HG02798 (cell line): ENCODE results near the gene TOX2.
A peak's percentile ranks its signal among the peaks of the same experiment; 100 is the strongest.

Experiments used
- ATAC-seq: cut with Tn5 transposase; IDR thresholded peaks from one replicate; pipeline ENCODE4 v1.9.1; 2021; ENCODE audit warnings: mild to moderate bottlenecking; ENCODE audit not compliant: unreplicated experiment, poor library complexity

The TOX2 gene

GRCh38 chr20:43994486-43995100 lies 79.9 kb downstream of the TOX2 start:
- no peak for ATAC-seq

DNA sequence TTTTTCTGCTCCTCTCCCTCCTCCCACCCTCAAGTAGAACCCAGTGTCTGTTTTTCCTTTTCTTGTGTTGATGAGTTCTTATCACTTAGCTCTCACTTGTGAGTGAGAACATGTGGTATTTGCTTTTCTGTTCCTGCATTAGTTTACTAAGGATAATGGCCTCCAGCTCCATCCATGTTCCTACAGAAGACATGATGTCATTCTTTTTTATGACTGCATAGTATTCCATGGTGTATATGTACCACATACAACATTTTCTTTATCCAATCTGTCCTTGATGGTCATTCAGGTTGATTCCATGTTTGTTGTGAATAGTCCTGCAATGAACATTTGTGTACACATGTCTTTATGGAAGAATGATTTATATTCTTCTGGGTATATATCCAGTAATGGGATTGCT lies 81.0 kb downstream of the TOX2 start:
- no peak for ATAC-seq

DNA sequence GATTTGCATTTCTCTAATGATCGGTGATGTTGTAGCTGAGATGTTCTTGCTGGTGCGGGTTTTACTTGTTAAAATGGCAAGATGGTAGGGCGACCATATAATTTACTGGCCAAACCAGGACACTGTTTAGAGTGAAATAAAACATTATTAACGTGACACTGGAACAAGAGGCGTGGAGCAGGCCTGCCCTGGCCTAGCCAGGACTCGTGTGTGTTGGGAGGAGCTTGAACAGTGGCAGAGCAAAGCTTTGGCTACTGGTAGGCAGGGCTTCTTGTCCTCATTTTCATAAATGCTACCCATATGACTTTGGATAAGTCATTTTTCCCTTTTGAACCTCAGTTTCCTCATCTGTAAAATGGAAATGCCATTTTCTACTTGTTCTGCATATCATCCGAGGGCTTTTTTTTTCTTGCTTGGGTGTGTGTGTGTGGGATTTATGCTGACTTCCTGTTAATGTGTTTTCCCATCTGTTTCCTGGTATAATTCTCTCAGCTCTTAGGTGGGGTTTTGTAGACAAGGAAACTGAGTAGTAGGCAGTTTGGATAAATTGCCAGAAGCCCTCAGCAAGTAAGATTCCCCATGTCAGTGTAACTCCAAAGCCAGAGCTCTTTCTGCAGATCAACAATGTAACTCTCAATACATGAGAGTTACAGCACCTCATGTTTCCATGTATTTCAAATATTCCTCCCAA lies 81.7 kb downstream of the TOX2 start:
- ATAC-seq: no peak

DNA sequence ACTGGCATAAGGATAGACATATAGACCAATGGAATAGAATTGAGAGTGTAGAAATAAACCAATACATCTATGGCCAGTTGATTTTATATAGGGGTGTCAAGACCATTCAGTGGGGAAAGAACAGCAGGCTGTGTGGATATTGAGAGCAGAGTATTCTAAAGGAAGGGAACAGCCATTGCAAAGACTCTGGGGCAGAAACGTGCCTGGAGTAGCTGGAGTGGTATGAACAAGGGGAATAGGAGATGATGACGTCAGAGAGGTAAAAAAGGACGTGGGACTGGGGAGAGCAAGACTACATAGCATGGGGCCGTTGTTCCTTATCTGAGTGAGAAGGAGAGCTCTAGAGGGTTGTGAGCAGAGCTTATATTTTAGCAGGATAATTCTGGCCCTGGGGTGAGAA lies 85.2 kb downstream of the TOX2 start:
- no peak for ATAC-seq

DNA sequence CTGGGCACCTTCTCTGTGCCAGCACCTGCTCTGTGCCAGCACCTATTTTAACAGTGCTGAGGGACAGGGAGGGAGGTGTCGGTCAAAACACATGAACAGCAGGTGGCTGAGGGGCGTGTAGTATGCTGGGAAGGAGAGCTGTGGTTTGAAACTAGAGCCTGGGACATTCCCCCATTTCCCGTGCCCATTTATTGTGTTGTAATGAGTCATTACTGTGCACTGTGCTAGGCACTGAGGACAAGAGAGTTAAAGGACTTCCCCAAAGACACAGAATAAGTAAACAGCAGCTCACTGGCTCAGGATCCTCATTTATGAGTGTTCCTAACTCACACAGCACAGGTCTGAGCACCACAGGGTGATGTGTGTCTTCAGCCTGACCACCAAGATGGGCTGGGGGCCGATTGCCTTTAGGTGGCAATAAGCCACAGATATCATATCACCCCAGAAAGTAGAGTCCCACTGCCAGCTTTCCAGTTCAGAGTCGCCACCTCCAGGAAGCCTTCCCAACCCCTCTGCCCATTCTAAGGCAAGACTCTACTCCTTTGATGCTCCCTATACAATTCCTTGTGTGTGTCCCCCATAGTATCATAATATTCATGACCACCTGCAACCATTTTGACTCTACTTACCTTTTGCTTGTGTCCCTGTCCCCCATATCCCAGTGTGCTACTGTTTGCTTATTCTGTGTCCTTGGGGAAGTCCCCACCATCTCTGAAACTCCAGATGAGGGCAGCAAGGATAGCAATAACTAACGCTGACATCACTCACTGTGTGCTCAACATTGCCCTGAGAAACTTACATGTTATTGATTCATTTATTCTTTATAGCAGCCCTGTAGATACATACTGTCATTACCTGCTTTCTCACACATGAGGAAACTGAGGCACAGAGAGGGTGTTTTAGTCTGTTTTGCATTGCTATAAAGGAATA lies 87.3 kb downstream of the TOX2 start:
- ATAC-seq: peak; percentile 78

DNA sequence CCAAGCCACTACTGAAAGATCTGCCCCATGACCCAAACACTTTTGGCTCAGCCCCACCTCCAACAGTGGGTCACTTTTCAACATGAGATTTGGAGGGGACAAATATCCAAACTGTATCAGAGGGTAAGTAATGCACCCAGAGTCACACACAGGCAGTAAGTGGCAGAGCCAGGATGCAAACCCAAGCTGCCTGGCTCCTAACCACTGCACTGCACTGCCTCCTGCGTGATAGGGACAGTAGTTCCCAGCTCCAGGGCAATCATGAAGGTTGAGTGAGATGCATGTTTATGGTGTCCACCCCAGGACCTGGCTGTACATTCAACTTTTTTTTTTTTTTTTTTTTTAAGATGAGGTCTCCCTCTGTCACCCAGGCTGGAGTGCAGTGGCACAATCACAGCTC lies 88.2 kb downstream of the TOX2 start:
- ATAC-seq: no peak

DNA sequence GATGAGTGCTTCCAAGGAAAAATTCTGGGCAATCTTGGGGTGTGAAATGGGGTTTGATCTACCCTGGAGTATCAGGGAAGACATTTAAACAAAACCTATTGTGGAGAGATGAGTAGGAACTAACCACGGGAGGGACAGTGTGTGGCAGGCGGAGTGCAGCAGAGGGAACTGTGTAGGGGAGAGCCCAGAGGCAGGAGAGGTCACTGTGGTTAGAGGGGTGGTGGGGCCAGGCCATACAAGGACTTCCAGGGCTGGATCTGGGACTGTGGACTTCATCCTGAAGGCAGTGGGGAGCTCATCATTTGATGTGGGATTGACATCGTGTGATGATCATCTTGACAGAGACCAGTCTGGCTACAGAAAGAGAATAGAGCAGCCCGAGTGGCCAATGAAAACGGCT lies 89.0 kb downstream of the TOX2 start:
- ATAC-seq: no peak

DNA sequence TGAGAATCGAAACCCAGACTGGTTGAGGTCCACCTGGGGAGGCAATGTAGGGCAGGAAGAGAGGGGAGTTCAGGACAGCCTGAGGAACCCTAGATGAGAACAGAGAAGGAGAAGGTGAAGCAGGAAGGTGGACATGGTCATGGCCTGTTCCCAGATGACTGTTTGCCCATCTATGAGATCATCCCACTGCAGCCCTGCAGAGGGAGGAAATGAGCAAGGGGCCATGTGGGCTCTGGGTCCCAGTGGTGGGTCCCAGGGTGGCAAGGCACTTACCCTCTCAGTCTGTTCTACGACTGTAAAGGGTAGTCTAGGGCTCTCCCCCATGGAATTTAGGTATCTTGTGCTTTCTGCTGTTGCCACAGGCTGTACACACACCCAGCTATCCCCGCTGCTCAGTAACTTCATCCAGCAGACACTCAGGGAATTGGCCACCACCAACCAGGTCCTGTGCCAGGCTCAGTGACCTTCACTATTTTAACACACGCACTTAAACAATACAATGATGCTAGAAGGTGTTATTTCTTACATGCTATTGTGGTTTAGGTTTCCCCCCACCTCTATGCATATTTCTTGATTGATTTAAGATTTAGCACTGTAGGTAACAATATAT lies 89.8 kb downstream of the TOX2 start:
- ATAC-seq: no peak

GRCh38 chr20:44005661-44006060 lies 91.0 kb downstream of the TOX2 start:
- ATAC-seq: no peak

- no peak for ATAC-seq
Observed at GRCh38 chr20:44006126-44006525, 91.5 kb downstream of the TOX2 start.

- ATAC-seq: no peak
Observed at GRCh38 chr20:44006578-44006977, 91.9 kb downstream of the TOX2 start.

DNA sequence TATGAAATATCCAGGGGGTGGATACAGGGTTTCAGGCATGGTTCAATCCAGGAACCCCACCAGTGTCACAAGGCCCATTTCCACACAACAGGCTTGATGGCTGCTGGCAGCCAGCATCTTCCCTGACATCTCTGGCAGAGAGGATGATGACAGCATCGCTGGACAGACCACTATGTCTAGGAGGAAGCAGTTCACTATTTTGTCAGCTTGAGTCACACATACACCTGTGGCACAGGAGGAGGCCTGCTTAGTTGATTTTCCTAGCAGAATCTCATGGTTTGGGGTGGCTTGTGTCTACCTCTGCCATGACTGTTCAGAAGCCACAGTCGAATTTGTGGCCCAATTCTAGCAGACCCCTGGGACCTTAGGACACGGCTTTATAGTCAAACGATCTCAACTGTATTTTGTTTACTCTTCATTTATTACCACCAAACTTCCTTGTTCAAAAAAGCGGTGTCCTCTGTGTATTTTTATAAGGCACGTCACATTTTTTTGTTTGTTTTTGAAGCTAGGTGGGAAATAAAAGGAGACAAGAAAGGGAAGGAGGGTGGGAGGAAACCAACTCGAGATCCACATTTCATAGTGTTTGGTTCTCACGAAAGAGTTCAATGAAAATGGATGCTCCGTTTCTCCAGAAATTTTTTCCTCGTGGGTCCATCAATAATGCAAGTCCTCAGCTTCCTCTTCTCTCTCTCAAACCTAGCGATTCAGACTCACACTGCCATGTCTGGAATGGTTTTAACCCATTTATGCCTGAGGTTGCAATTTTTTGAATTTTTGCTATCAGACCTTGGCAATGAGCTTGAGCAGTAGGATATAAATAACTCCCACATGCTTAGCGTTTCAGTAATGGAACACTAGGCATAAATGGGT lies 94.4 kb downstream of the TOX2 start:
- no peak for ATAC-seq

- no peak for ATAC-seq
Observed at GRCh38 chr20:44009679-44009992, 95.0 kb downstream of the TOX2 start.

DNA sequence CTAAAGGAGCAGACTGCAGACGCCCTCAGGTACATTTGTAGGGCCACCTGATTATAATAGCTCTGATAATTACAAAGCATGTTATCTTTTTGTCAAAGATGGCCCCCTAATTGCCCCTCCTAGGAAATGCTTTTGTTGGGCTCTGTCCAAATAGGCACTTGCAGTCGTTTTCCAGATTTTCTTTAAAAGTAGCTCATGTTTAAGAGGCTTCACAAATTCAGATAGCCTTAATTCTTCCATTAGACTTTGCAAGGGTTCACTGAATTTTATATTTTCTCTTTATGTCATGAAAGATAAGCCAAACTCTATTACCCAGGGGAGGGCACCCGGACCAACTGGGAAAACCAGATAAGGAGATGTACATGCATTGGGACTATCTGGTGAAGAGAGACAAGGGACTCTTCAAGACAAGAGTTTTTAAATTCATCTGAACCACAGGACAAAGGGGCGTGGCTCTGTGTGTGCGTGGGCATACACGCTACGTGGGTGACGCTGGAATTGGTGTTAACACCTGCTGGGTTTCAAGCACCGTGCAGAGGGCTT lies 95.6 kb downstream of the TOX2 start:
- ATAC-seq: no peak

DNA sequence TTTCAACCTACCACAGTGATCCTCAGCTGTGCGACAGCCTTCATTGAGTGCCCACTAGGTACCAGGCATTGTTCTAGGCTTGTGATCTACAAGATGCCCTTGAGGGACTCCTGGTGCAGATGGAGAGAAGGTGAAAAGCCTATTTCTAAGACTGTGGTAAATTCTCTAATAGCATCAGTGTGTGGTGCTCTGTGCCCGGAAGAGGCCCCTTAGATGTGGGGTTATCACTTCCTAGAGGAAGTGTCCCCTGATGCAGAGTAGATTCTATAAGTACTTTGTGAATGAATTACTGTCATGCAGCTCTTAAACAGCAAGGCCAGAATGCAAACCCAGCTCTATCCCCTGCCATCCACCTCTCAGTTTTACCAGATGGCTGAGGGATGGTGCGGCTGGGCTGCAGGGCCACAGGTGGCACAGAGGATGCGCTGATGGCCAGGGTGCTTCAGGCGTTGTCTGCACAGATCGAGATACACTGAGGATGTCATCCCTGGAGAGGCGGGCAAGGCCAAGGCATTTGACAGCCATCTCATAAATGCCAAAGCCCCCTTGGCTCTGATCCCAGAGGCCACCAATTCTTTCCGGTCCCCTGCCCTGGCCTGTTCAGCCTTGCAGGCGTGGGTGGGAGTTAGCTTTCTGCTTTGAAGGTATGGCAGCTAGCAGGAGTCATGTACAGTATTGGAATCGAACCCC lies 96.7 kb downstream of the TOX2 start:
- no peak for ATAC-seq

DNA sequence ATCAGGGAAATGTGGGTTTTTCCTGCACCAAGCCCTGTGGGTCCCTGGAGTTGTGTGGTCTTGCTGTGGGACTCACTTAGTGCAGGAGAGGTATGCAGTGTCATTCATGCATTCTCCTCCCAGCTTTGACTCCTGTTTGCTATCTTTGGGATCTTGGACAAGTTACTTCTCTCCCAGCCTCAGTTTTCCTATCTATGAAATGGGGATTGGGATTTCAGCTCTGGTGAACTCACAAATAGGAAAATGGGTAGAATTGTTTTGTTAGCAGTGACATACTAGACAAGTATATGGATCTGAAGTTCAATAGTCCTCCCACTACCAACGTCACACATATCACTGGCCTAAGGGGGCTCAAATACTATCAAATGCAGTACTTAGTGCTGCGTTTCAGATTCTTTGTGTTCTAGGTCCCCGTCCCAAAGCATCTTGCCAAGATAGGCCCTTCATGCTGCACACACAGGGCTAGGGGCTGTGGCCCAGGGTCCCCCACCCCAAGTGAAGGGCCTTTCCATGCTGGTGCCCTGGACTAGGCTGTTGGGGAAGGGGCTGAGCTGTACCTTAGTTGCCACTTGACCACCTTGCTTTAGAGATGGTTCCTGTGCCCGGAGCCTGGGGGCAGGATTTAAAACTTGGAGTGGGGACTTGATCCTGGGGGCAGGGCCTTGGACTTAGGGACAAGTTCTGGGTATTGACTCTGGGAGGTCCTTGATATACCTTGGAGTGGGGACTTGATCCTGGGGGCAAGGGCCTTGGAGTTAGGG lies 98.0 kb downstream of the TOX2 start:
- ATAC-seq: no peak

DNA sequence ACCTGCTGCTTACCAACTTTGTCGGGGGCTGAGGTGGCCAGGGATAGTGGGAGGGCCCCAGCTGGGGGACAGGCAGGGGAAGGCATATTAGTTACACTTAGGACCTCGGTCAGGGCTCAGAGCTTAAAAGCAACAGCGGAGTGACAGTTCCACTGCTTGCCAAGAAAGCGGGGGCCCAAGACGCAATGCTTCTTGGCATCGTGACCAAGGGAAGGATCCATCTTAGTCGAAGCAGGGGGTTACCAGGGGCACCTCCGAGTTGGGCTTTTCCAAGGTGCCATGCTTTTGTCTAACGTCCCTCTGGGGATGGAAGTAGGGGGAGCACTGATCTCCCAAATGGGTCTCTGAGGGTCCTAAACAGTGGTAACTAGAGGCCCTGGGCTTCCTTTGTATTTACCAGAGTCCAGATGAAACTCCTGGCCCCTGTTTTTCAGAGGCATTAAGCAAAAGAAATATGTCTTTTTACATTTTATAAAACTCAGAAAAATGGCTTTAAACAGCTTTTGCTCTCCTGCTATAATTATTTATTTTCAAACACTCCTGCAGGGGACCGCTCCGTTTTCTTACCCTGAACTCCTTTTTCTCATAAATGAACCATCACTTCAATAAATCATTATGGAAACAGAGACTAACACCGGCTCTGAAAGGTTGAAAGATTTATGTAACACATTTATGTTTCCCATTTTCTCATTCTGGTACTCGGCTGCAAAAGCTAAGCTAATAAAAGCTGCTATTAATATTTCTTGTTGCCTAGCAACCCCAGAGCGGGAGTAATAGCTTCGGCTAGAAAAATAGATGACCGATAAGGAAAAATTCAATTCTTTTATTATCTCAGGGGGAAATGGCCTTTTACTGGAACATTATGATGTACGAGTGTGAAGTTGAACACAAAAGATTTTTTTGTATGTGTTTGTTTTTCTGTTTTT lies 100.4 kb downstream of the TOX2 start:
- ATAC-seq: no peak

DNA sequence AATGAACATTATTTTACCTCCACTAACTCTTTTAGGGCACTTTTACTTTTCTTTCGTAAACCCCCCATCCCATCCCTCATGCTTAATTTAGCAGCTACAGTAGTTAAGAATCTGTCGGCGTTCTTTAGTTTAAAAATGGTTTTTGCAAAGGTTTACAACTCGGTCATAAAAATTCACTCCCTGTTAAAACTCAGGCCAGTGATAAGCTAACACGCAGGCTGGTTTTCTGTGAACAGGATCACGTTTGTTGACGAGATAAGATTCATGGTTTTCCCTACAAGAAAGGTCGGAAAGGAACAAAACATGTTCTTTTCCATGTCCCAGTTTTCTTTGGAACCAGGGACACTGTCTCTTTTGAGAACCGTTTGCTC lies 101.1 kb downstream of the TOX2 start:
- ATAC-seq: no peak
